MM.1S (cell line): ENCODE measurements around the gene SLC24A4.

ENCODE experiments used
- EZH2 ChIP-seq: fragments of 300-600 bp; sonication (generic); optimal IDR thresholded peaks from 2 replicates; pipeline ENCODE3; 2017; ENCODE audit warnings: low read depth, mild to moderate bottlenecking, antibody characterized with exemption, low read length, mixed read lengths
- TF ChIP-seq, protein P1 (sequence below): fragments of 300-600 bp; sonication (generic); IDR thresholded peaks from 2 replicates; pipeline ENCODE4 v1.5.1; 2016; ENCODE audit warnings: antibody characterized with exemption, low read length, mixed read lengths

GRCh38 chr14:92387578-92387977 lies 64.6 kb downstream of the SLC24A4 start:
- TF ChIP-seq, protein P1, sequence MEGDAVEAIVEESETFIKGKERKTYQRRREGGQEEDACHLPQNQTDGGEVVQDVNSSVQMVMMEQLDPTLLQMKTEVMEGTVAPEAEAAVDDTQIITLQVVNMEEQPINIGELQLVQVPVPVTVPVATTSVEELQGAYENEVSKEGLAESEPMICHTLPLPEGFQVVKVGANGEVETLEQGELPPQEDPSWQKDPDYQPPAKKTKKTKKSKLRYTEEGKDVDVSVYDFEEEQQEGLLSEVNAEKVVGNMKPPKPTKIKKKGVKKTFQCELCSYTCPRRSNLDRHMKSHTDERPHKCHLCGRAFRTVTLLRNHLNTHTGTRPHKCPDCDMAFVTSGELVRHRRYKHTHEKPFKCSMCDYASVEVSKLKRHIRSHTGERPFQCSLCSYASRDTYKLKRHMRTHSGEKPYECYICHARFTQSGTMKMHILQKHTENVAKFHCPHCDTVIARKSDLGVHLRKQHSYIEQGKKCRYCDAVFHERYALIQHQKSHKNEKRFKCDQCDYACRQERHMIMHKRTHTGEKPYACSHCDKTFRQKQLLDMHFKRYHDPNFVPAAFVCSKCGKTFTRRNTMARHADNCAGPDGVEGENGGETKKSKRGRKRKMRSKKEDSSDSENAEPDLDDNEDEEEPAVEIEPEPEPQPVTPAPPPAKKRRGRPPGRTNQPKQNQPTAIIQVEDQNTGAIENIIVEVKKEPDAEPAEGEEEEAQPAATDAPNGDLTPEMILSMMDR = no peak
- TF ChIP-seq EZH2 = no peak
